HEK293 (cell line): ENCODE results near the gene OCSTAMP.

Experiments used
- CTCF ChIA-PET: fragments of 350-600 bp; formaldehyde crosslinking; extraction: SDS; loops from one replicate; lab custom pipeline; 2021; ENCODE audit warnings: antibody characterized with exemption; lab: Yijun Ruan, JAX
- POLR2A ChIA-PET: fragments of 300-600 bp; formaldehyde crosslinking; extraction: SDS; loops from one replicate; lab custom pipeline; 2020; ENCODE audit warnings: antibody characterized with exemption, inconsistent platforms; lab: Yijun Ruan, JAX
- H3K27ac ChIP-seq: fragments of 200-500 bp; sonication (Bioruptor generic); 2 replicates; pipeline ENCODE4 v1.5.1; 2014; ENCODE audit warnings: low read depth, low read length, control low read depth, inconsistent platforms; ENCODE audit errors: extremely low read depth
- H3K36me3 ChIP-seq, 2 experiments: fragments of 200-500 bp in 1 of 2; sonication (Bioruptor generic) in 1 of 2; 1 replicate in 1 of 2; 2 replicates in 1 of 2; pipeline ENCODE4 v1.5.1; 2014 to 2017; ENCODE audit warnings: inconsistent platforms in 2 of 2, low read length in 2 of 2; ENCODE audit not compliant: control insufficient read depth in 2 of 2, insufficient read depth in 1 of 2
- H3K4me1 ChIP-seq: fragments of 200-500 bp; sonication (Bioruptor generic); 2 replicates; pipeline ENCODE4 v1.5.1; 2014; ENCODE audit warnings: mild to moderate bottlenecking, low read length, inconsistent platforms; ENCODE audit not compliant: control insufficient read depth, insufficient read depth
- H3K4me3 ChIP-seq: 2 replicates; pipeline ENCODE4 v1.5.1; 2011; ENCODE audit warnings: low read depth, mild to moderate bottlenecking, control low read depth, low read length, moderate library complexity
- H3K9me3 ChIP-seq: fragments of 200-500 bp; sonication (Bioruptor generic); 2 replicates; pipeline ENCODE4 v1.5.1; 2014; ENCODE audit warnings: low read depth, low read length, inconsistent platforms; ENCODE audit not compliant: control insufficient read depth, insufficient read depth
- BCL11B ChIP-seq: fragments of 450-650 bp; formaldehyde crosslinking; IDR thresholded peaks from 2 replicates; pipeline ENCODE4 v1.5.1; 2016; ENCODE audit warnings: low read depth, missing biosample characterization, missing genetic modification characterization
- EGR2 ChIP-seq: fragments of 450-650 bp; formaldehyde crosslinking; IDR thresholded peaks from 2 replicates; pipeline ENCODE4 v1.5.1; 2016; ENCODE audit warnings: low read depth, missing biosample characterization, missing genetic modification characterization
- KLF7 ChIP-seq: fragments of 450-650 bp; formaldehyde crosslinking; IDR thresholded peaks from 2 replicates; pipeline ENCODE4 v1.5.1; 2016; ENCODE audit warnings: missing biosample characterization, missing genetic modification characterization, borderline replicate concordance
- MYNN ChIP-seq: fragments of 450-650 bp; formaldehyde crosslinking; IDR thresholded peaks from 2 replicates; pipeline ENCODE4 v1.5.1; 2016; ENCODE audit warnings: missing biosample characterization, missing genetic modification characterization, borderline replicate concordance
- MZF1 ChIP-seq: fragments of 450-650 bp; formaldehyde crosslinking; IDR thresholded peaks from 2 replicates; pipeline ENCODE4 v1.5.1; 2017; ENCODE audit warnings: missing biosample characterization, missing genetic modification characterization, borderline replicate concordance
- SP3 ChIP-seq: fragments of 450-650 bp; formaldehyde crosslinking; IDR thresholded peaks from 2 replicates; pipeline ENCODE4 v1.5.1; 2016; ENCODE audit warnings: missing biosample characterization, missing genetic modification characterization
- TRIM28 ChIP-seq: IDR thresholded peaks from 2 replicates; pipeline ENCODE4 v1.6.1; 2011; ENCODE audit warnings: low read length, control low read depth, borderline replicate concordance
- ZBTB17 ChIP-seq: fragments of 450-650 bp; formaldehyde crosslinking; IDR thresholded peaks from 2 replicates; pipeline ENCODE4 v1.5.1; 2016; ENCODE audit warnings: missing biosample characterization, missing genetic modification characterization
- ZFP3 ChIP-seq: fragments of 450-650 bp; formaldehyde crosslinking; IDR thresholded peaks from 2 replicates; pipeline ENCODE4 v1.5.1; 2016; ENCODE audit warnings: low read depth, missing biosample characterization, missing genetic modification characterization
- ZNF138 ChIP-seq: fragments of 450-650 bp; formaldehyde crosslinking; IDR thresholded peaks from 2 replicates; pipeline ENCODE4 v1.5.1; 2016; ENCODE audit warnings: missing biosample characterization, missing genetic modification characterization, borderline replicate concordance
- ZNF596 ChIP-seq: fragments of 450-650 bp; IDR thresholded peaks from 2 replicates; pipeline ENCODE4 v1.5.0; 2018; ENCODE audit warnings: missing biosample characterization, mild to moderate bottlenecking, missing genetic modification characterization, moderate library complexity
- ZNF660 ChIP-seq: fragments of 450-650 bp; IDR thresholded peaks from 2 replicates; pipeline ENCODE4 v1.5.1; 2018; ENCODE audit warnings: missing biosample characterization, mild to moderate bottlenecking, missing genetic modification characterization
- TF ChIP-seq, protein P1 (sequence below): fragments of 450-650 bp; formaldehyde crosslinking; IDR thresholded peaks from 2 replicates; pipeline ENCODE4 v1.5.0; 2017; ENCODE audit warnings: missing biosample characterization, missing genetic modification characterization, borderline replicate concordance
- TF ChIP-seq, protein P2 (sequence below): fragments of 450-650 bp; formaldehyde crosslinking; IDR thresholded peaks from 2 replicates; pipeline ENCODE4 v1.5.1; 2016; ENCODE audit warnings: missing biosample characterization, missing genetic modification characterization
- TF ChIP-seq, protein P3 (sequence below): fragments of 450-650 bp; formaldehyde crosslinking; IDR thresholded peaks from 2 replicates; pipeline ENCODE4 v1.5.1; 2016; ENCODE audit warnings: missing biosample characterization, missing genetic modification characterization, borderline replicate concordance
- TF ChIP-seq, protein P4 (sequence below): fragments of 450-650 bp; formaldehyde crosslinking; IDR thresholded peaks from 2 replicates; pipeline ENCODE4 v1.5.1; 2016; ENCODE audit warnings: missing biosample characterization, missing genetic modification characterization
- TF ChIP-seq, protein P5 (sequence below): fragments of 450-650 bp; formaldehyde crosslinking; IDR thresholded peaks from 2 replicates; pipeline ENCODE4 v1.5.1; 2016; ENCODE audit warnings: missing biosample characterization, missing genetic modification characterization

The OCSTAMP gene

DNA sequence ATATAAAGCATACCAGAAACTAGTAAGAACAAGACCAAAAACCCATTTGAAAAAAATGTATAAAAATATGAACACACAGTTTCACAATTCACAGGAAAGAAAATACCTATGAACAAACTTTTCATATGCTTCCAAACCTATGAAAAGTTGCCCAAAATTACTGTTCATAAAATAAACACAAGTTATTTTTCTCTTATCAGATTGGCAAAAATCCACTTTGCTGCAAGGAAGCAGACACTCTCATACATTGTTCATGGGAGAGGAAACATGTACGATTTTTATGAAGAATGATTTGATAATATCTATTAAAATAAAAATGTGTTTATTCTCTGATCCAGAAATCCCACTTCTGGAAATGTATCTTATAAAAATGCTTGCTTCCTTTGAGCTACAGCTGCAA is 40.0 kb upstream of the OCSTAMP start (continued):
- TF ChIP-seq, protein P1, sequence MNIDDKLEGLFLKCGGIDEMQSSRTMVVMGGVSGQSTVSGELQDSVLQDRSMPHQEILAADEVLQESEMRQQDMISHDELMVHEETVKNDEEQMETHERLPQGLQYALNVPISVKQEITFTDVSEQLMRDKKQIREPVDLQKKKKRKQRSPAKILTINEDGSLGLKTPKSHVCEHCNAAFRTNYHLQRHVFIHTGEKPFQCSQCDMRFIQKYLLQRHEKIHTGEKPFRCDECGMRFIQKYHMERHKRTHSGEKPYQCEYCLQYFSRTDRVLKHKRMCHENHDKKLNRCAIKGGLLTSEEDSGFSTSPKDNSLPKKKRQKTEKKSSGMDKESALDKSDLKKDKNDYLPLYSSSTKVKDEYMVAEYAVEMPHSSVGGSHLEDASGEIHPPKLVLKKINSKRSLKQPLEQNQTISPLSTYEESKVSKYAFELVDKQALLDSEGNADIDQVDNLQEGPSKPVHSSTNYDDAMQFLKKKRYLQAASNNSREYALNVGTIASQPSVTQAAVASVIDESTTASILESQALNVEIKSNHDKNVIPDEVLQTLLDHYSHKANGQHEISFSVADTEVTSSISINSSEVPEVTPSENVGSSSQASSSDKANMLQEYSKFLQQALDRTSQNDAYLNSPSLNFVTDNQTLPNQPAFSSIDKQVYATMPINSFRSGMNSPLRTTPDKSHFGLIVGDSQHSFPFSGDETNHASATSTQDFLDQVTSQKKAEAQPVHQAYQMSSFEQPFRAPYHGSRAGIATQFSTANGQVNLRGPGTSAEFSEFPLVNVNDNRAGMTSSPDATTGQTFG, result no peak
- TF ChIP-seq ZNF138 (tag by site-specific recombination) (no peak), EGR2 (tag by site-specific recombination) (no peak), MZF1 (tag by site-specific recombination) (no peak), ZBTB17 (tag by site-specific recombination) (no peak), TRIM28 (no peak), BCL11B (tag by site-specific recombination) (no peak), ZNF596 (tag by site-specific recombination) (no peak)
- TF ChIP-seq, protein P2, sequence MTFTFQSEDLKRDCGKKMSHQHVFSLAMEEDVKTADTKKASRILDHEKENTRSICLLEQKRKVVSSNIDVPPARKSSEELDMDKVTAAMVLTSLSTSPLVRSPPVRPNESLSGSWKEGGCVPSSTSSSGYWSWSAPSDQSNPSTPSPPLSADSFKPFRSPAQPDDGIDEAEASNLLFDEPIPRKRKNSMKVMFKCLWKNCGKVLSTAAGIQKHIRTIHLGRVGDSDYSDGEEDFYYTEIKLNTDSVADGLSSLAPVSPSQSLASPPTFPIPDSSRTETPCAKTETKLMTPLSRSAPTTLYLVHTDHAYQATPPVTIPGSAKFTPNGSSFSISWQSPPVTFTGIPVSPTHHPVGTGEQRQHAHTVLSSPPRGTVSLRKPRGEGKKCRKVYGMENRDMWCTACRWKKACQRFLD (tag by site-specific recombination), result no peak

DNA sequence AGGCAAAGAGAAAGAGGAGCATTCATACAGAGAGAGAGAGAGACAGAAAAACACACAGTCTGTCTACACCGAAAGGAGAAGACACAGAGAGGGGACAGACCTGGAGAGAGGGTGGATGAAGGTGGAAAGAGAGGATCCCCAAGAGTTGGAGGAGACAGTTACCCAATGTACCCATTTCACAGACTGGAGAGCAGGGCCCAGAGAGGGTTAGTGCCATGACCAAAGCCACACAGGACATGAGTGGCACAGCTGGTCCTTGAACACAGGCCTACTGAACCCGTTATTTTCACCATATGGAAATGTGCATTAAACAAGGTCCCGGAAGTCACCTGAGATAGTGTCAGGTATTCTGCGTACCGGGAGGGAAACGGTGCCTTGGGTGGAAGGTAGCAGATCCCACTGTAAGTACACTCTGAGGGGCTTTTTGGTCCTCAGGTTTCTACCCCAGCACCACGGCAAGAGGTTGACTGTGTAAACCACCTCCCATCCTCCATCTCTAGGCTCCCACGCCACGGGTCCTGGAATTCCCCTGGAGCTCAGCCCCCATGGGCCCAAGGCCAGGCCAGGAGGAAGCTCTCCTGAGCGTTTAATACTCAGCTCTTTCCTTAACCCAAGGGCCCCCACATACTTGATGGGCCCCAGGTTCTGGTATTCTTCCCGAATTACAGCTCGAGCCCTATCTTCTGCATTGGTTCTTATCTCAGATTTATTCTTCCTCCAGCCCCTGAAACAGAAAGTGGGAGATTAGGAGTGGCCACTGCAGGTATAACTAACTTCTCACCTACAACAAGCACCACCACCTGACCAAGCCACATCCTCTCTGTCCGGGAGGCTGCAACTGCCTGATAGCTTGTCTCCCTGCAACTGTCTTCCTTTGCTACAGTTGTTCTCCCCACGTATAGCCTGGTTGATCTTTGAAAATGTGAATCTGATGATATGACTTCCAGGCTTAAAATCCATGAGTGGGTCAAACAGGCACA is 38.4 kb upstream of the OCSTAMP start:
- CTCF ChIA-PET, result interaction anchor here (0.6 kb wide), 1 partner anchor 37 kb away, joined by 4 read pairs; no protein-coding TSS in a partner anchor
- Histone ChIP-seq H3K9me3 (no peaks in the 10 kb centered on the region), H3K4me3 (no peak overlapping the region), H3K4me1 (no peaks in the 10 kb centered on the region), H3K27ac (no peak overlapping the region), H3K36me3 (no peaks in the 10 kb centered on the region)
- POLR2A ChIA-PET, result no interaction called here
- TF ChIP-seq, protein P3, sequence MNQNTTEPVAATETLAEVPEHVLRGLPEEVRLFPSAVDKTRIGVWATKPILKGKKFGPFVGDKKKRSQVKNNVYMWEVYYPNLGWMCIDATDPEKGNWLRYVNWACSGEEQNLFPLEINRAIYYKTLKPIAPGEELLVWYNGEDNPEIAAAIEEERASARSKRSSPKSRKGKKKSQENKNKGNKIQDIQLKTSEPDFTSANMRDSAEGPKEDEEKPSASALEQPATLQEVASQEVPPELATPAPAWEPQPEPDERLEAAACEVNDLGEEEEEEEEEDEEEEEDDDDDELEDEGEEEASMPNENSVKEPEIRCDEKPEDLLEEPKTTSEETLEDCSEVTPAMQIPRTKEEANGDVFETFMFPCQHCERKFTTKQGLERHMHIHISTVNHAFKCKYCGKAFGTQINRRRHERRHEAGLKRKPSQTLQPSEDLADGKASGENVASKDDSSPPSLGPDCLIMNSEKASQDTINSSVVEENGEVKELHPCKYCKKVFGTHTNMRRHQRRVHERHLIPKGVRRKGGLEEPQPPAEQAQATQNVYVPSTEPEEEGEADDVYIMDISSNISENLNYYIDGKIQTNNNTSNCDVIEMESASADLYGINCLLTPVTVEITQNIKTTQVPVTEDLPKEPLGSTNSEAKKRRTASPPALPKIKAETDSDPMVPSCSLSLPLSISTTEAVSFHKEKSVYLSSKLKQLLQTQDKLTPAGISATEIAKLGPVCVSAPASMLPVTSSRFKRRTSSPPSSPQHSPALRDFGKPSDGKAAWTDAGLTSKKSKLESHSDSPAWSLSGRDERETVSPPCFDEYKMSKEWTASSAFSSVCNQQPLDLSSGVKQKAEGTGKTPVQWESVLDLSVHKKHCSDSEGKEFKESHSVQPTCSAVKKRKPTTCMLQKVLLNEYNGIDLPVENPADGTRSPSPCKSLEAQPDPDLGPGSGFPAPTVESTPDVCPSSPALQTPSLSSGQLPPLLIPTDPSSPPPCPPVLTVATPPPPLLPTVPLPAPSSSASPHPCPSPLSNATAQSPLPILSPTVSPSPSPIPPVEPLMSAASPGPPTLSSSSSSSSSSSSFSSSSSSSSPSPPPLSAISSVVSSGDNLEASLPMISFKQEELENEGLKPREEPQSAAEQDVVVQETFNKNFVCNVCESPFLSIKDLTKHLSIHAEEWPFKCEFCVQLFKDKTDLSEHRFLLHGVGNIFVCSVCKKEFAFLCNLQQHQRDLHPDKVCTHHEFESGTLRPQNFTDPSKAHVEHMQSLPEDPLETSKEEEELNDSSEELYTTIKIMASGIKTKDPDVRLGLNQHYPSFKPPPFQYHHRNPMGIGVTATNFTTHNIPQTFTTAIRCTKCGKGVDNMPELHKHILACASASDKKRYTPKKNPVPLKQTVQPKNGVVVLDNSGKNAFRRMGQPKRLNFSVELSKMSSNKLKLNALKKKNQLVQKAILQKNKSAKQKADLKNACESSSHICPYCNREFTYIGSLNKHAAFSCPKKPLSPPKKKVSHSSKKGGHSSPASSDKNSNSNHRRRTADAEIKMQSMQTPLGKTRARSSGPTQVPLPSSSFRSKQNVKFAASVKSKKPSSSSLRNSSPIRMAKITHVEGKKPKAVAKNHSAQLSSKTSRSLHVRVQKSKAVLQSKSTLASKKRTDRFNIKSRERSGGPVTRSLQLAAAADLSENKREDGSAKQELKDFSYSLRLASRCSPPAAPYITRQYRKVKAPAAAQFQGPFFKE (tag by site-specific recombination), result no peak
- TF ChIP-seq, protein P4, sequence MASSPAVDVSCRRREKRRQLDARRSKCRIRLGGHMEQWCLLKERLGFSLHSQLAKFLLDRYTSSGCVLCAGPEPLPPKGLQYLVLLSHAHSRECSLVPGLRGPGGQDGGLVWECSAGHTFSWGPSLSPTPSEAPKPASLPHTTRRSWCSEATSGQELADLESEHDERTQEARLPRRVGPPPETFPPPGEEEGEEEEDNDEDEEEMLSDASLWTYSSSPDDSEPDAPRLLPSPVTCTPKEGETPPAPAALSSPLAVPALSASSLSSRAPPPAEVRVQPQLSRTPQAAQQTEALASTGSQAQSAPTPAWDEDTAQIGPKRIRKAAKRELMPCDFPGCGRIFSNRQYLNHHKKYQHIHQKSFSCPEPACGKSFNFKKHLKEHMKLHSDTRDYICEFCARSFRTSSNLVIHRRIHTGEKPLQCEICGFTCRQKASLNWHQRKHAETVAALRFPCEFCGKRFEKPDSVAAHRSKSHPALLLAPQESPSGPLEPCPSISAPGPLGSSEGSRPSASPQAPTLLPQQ (tag by site-specific recombination), result no peak
- TF ChIP-seq KLF7 (tag by site-specific recombination), result no peak
- no peak for TF ChIP-seq ZFP3 (tag by site-specific recombination)
- TF ChIP-seq, protein P5, sequence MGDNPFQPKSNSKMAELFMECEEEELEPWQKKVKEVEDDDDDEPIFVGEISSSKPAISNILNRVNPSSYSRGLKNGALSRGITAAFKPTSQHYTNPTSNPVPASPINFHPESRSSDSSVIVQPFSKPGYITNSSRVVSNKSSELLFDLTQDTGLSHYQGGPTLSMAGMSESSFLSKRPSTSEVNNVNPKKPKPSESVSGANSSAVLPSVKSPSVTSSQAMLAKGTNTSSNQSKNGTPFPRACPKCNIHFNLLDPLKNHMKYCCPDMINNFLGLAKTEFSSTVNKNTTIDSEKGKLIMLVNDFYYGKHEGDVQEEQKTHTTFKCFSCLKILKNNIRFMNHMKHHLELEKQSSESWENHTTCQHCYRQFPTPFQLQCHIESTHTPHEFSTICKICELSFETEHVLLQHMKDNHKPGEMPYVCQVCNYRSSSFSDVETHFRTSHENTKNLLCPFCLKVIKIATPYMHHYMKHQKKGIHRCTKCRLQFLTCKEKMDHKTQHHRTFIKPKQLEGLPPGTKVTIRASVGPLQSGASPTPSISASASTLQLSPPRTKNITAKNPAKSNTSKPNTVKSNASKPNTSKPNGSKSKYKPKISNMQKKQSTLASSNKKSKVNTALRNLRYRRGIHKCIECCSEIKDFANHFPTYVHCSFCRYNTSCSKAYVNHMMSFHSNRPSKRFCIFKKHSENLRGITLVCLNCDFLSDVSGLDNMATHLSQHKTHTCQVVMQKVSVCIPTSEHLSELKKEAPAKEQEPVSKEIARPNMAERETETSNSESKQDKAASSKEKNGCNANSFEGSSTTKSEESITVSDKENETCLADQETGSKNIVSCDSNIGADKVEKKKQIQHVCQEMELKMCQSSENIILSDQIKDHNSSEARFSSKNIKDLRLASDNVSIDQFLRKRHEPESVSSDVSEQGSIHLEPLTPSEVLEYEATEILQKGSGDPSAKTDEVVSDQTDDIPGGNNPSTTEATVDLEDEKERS, result no peak
- no peak for TF ChIP-seq ZNF660
- TF ChIP-seq, protein P2 (tag by site-specific recombination), result no peak
- no peak for TF ChIP-seq MYNN (tag by site-specific recombination)
- TF ChIP-seq EGR2 (tag by site-specific recombination), result no peak
- TF ChIP-seq SP3 (tag by site-specific recombination), result no peak
